Panc1 (cell line): ENCODE measurements around the gene PCDHGA2. TPM values are rescaled to one million over a fixed set of nuclear protein-coding genes. Genes with fewer than 3 reads are reported as not detected.

Source experiments
- ATAC-seq: fragments of 200-7000 bp; cut with Tn5 transposase; 2 replicates; pipeline ENCODE4 v1.9.1; 2020; ENCODE audit warnings: mild to moderate bottlenecking, moderate library complexity
- BruUV-seq: library from RNA; stranded (reverse); fragments of 400-500 nt; replicated peaks from 2 replicates; lab custom pipeline; 2021; lab: Mats Ljungman, UMichigan
- CTCF ChIA-PET: fragments of 300-600 bp; sonication (Branson Sonifier 250); formaldehyde crosslinking; loops from one replicate; lab custom pipeline; 2022; ENCODE audit warnings: antibody characterized with exemption; lab: Charles Lee
- POLR2A ChIA-PET: fragments of 300-600 bp; sonication (Branson Sonifier 250); formaldehyde crosslinking; loops from one replicate; lab custom pipeline; 2022; ENCODE audit warnings: antibody characterized with exemption; lab: Charles Lee
- DNase-seq: peaks from one replicate; pipeline ENCODE4 v3.0.0-alpha.2; 2010; ENCODE audit warnings: low read depth, low spot score
- H3K27ac ChIP-seq: 2 replicates; pipeline ENCODE4 v1.5.1; 2011; ENCODE audit warnings: mild to moderate bottlenecking, low read length, inconsistent platforms
- H3K27me3 ChIP-seq: fragments of 200-500 bp; sonication (Bioruptor generic); 2 replicates; pipeline ENCODE4 v1.6.0; 2014; ENCODE audit warnings: low read length, inconsistent platforms; ENCODE audit not compliant: control insufficient read depth, insufficient read depth
- H3K36me3 ChIP-seq: fragments of 200-500 bp; sonication (Bioruptor generic); 2 replicates; pipeline ENCODE4 v1.5.1; 2014; ENCODE audit warnings: inconsistent platforms, mild to moderate bottlenecking, low read length, moderate library complexity; ENCODE audit not compliant: control insufficient read depth, insufficient read depth
- H3K4me1 ChIP-seq: 2 replicates; pipeline ENCODE4 v1.5.1; 2011; ENCODE audit warnings: inconsistent platforms, mild to moderate bottlenecking, low read length, moderate library complexity; ENCODE audit not compliant: control insufficient read depth, insufficient read depth
- H3K4me3 ChIP-seq, 2 experiments: 2 replicates each; pipeline ENCODE4 v1.5.1; 2011 to 2012; ENCODE audit warnings: low read depth in 2 of 2, low read length in 2 of 2, mild to moderate bottlenecking in 2 of 2, inconsistent platforms in 1 of 2, moderate library complexity in 1 of 2
- H3K9me3 ChIP-seq: fragments of 200-500 bp; sonication (Bioruptor generic); 2 replicates; pipeline ENCODE4 v1.5.1; 2014; ENCODE audit warnings: low read depth, mild to moderate bottlenecking, inconsistent platforms, low read length, moderate library complexity; ENCODE audit not compliant: control insufficient read depth, insufficient read depth
- POLR2AphosphoS5 ChIP-seq: IDR thresholded peaks from 2 replicates; pipeline ENCODE4 v1.6.1; 2012; ENCODE audit warnings: mild to moderate bottlenecking, low read depth, low read length, moderate library complexity
- SIN3A ChIP-seq: IDR thresholded peaks from 2 replicates; pipeline ENCODE4 v1.6.1; 2012; ENCODE audit warnings: low read depth, mild to moderate bottlenecking, low read length, moderate library complexity, borderline replicate concordance; ENCODE audit not compliant: insufficient read depth
- TCF7L2 ChIP-seq: IDR thresholded peaks from 2 replicates; pipeline ENCODE4 v1.6.1; 2011; ENCODE audit warnings: mild to moderate bottlenecking, low read depth, low read length, inconsistent platforms
- in situ Hi-C: cut with HindIII; loops from 2 replicates; pipeline ENCODE4 v1.10.0; 2016; ENCODE audit warnings: low sequenced_read_pairs, low pct_unique_long_range_greater_than_20kb
- intact Hi-C: fragments of 100-400 bp; cut with micrococcal nuclease; formaldehyde crosslinking; loops from one replicate; pipeline ENCODE4 v1.10.0; 2022; ENCODE audit not compliant: unreplicated experiment
- total RNA-seq: library from RNA; stranded (reverse); gene quantifications from one replicate; pipeline ENCODE4 v1.2.1, GENCODE V29; 2021; ENCODE audit not compliant: unreplicated experiment
- TF ChIP-seq, protein P1 (sequence below), 2 experiments: IDR thresholded peaks; 2 replicates each; pipeline ENCODE4 v1.6.1; 2011 to 2012; ENCODE audit warnings: low read depth in 2 of 2, control low read depth in 1 of 2, low read length in 1 of 2, mild to moderate bottlenecking in 1 of 2, moderate library complexity in 1 of 2; ENCODE audit not compliant: insufficient read depth in 1 of 2

The PCDHGA2 gene
- total RNA-seq, 1 experiment from 2014 or later, result 0.05 TPM

DNA sequence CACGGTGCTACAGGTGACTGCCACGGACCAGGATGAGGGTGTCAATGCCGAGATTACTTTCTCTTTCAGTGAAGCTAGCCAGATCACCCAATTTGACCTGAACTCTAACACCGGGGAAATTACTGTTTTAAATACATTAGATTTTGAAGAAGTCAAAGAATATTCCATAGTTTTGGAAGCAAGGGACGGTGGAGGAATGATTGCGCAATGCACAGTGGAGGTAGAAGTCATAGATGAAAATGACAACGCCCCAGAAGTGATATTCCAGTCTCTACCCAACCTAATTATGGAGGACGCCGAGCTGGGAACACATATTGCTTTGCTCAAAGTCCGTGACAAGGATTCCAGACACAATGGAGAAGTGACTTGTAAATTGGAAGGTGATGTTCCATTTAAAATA lies 50.1 kb downstream of the PCDHGA2 start:
- in situ Hi-C loops (no loop called here), intact Hi-C loops (no loop called here)
- no peaks in the 10 kb centered on the region for H3K36me3 ChIP-seq
- H3K27me3 ChIP-seq, result no peaks in the 10 kb centered on the region
- no peaks in the 10 kb centered on the region for H3K4me1 ChIP-seq
- H3K4me3 ChIP-seq, result no peak overlapping the region
- no peak overlapping the region for H3K27ac ChIP-seq
- TF ChIP-seq, protein P1, sequence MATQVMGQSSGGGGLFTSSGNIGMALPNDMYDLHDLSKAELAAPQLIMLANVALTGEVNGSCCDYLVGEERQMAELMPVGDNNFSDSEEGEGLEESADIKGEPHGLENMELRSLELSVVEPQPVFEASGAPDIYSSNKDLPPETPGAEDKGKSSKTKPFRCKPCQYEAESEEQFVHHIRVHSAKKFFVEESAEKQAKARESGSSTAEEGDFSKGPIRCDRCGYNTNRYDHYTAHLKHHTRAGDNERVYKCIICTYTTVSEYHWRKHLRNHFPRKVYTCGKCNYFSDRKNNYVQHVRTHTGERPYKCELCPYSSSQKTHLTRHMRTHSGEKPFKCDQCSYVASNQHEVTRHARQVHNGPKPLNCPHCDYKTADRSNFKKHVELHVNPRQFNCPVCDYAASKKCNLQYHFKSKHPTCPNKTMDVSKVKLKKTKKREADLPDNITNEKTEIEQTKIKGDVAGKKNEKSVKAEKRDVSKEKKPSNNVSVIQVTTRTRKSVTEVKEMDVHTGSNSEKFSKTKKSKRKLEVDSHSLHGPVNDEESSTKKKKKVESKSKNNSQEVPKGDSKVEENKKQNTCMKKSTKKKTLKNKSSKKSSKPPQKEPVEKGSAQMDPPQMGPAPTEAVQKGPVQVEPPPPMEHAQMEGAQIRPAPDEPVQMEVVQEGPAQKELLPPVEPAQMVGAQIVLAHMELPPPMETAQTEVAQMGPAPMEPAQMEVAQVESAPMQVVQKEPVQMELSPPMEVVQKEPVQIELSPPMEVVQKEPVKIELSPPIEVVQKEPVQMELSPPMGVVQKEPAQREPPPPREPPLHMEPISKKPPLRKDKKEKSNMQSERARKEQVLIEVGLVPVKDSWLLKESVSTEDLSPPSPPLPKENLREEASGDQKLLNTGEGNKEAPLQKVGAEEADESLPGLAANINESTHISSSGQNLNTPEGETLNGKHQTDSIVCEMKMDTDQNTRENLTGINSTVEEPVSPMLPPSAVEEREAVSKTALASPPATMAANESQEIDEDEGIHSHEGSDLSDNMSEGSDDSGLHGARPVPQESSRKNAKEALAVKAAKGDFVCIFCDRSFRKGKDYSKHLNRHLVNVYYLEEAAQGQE (IDR thresholded peaks at IDR 0.05; ENCODE audit: insufficient read depth in 1 of 2, low read depth in 2 of 2, low read length in 1 of 2), result no peak
- no peak for TF ChIP-seq TCF7L2
- TF ChIP-seq SIN3A, result no peak
- no peak for TF ChIP-seq POLR2AphosphoS5
- ATAC-seq, result no peak
- no peaks in the 10 kb centered on the region; the same call in 1 of the 2 replicates for H3K9me3 ChIP-seq
- ChIA-PET CTCF (no interaction called here), POLR2A (no interaction called here)
- DNase-seq, result no peak
- no TSS peak for BruUV-seq

DNA sequence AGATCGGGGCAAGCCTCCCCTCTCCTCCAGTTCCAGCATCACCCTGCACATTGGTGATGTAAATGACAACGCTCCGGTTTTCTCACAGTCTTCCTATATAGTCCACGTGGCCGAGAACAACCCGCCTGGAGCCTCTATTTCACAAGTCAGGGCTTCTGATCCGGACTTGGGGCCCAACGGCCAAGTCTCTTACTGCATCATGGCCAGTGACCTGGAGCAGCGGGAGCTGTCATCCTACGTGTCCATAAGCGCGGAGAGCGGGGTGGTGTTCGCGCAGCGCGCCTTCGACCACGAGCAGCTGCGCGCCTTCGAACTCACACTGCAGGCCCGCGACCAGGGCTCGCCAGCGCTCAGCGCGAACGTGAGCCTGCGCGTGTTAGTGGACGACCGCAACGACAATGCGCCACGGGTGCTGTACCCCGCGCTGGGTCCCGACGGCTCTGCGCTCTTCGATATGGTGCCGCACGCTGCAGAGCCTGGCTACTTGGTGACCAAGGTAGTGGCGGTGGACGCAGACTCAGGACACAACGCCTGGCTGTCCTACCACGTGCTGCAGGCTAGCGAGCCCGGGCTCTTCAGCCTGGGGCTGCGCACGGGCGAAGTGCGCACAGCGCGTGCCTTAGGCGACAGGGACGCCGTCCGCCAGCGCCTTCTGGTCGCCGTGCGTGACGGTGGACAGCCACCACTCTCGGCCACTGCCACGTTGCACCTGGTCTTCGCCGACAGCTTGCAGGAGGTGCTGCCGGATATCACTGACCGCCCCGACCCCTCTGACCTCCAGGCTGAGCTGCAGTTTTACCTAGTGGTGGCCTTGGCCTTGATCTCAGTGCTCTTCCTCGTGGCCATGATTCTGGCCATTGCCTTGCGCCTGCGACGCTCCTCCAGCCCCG lies 50.8 kb downstream of the PCDHGA2 start:
- H3K36me3 ChIP-seq, result no peaks in the 10 kb centered on the region
- ATAC-seq (no peak), DNase-seq (no peak)
- in situ Hi-C loops (no loop called here), intact Hi-C loops (no loop called here)
- H3K9me3 ChIP-seq, result no peaks in the 10 kb centered on the region; the same call in 1 of the 2 replicates
- no peak for TF ChIP-seq TCF7L2
- no peak for TF ChIP-seq SIN3A
- TF ChIP-seq, protein P1 (IDR thresholded peaks at IDR 0.05; ENCODE audit: insufficient read depth in 1 of 2, low read depth in 2 of 2, low read length in 1 of 2), result no peak
- ChIA-PET POLR2A (no interaction called here), CTCF (no interaction called here)
- H3K27me3 ChIP-seq, result no peaks in the 10 kb centered on the region
- no peaks in the 10 kb centered on the region for H3K4me1 ChIP-seq
- H3K27ac ChIP-seq, result no peak overlapping the region
- no peak overlapping the region for H3K4me3 ChIP-seq
- no TSS peak for BruUV-seq
